ENCODE results near the gene DUSP3.

- TF ChIP-seq CTCF (IDR thresholded peaks at IDR 0.05), result no peak
- no peak for TF ChIP-seq ZFX (IDR thresholded peaks at IDR 0.05; ENCODE audit: borderline replicate concordance)
Measured at GRCh38 chr17:43755389-43755875, 23.3 kb downstream of the DUSP3 start.

Data from 22Rv1 (cell line).